ENCODE data around the gene NMT1.

NMT1 gene
- total RNA-seq, result 132 to 159 reads per million in 2 donors

DNA sequence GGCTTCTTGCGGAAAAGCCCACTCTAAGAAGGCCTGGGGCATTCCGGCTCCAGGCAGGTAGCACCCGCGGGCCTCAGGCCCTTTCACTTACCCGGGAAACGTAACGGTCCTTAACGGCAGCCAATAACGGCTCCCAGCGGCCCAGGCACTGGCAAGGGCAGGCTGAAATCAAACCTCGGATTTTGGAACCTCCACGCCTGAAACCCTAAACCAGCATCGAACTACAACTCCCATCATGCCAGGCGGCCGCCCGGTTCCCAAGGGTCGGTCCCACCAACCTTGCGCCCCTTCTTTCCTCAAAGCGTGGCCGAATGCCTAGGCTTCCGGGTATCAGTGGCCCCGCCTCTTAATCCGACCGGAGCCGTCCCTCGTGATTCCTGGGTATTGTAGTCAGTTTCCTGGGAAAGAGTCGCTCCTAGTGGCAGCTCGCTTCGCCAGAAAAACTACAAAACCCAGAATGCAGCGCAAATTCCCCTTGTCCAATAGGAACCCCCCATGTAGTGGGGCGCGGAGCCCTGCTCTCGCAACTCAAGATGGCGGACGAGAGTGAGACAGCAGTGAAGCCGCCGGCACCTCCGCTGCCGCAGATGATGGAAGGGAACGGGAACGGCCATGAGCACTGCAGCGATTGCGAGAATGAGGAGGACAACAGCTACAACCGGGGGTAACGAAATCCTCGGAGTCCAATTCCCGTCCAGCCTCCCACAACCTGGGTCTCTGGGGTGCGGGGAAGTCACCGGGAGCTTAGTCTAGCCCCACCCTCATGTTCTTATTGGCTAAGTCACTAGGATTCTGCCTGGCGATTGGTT, at the start of gene NMT1:
Gene NMT1, plus strand, starts transcription at position 521 of the 809 bp plus-strand sequence. Its CDS starts 13 bp downstream, at position 534.
- peak; percentile 62 for DNase-seq

DNA sequence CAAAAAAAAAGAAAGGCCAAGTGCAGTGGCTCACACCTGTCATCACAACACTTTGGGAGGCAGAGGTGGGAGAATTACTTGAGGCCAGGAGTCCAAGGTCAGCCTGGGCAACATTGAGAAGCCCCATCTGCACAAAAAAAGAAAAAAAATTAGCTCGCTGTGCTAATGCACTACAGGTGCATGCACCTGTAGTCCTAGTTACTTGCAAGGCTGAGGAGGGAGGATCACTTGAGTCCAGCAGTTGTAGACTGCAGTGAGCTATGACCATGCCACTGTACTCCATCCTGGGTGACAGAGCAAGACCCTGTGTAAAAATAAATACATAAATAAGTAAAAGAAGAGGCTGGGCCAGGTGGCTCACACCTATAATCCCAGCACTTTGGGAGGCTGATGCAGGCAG, 49.4 kb upstream of the NMT1 start:
- DNase-seq, result no peak

- DNase-seq, result no peak
Measured at GRCh38 chr17:45013021-45013997, 47.8 kb upstream of the NMT1 start.

- DNase-seq, result no peak
Measured at GRCh38 chr17:45016237-45016636, 44.9 kb upstream of the NMT1 start.

DNA sequence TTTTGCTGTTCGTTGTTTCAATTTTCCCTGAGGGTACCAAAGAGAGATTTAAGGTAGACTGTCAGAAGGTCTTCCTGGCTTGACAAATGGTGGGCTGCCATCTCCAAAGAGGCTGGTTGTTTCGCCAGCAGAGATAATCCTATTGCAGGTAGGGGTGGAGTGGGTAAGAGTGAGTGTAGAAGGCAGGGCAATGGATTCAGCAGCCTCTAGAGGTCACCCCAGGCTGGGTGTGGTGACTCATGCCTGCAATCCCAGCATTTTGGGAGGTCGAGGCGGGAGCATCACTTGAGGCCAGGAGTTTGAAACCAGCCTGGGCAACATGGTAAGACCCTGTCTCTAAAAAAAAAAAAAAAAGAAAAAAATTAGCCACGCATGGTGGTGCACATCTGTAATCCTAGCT, 44.3 kb upstream of the NMT1 start:
- DNase-seq, result no peak

- no peak for DNase-seq
Measured at GRCh38 chr17:45018514-45018847, 42.6 kb upstream of the NMT1 start.

DNA sequence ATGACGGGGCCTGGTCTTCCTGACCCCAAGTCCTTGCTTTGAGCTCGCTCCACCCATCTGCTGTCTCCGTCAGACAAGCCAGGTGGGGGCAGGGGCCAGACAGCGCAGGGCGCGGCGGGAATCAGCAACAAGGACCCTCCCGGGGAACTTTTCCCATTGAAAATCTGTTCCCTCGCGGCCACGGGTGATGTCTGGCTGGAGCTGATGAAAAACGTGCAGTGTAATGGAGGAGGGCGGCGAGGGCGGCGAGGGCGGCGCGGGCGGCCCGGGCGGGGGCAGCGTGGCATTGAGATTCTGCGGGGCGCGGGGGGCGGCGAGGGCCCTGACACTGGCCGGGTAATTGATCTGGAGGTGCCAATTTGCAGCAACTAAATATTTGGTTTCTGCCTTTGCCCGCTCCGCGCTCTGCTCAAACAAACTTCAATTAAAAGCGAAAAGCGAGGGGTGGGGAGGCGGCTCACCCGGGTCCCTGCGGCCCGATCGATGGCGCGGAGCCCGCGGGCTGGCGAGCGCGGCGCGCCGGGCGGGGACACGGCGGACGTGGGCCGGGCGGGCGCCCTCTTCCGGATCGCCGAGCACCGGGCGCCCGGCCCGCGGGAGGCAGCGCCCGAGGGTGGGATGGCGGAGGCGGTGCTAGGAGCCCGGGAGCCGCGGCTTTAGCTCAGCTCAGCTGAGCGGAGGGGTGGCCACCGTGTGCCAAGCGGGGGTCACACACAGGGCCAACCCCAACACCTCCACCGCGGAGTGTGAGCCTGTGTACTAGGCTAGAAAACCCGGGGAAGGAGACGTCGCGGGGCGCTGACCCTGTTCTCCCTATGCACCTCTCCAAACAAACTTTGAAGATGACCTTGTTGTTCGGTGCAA, 42.0 kb upstream of the NMT1 start:
- DNase-seq, result peak; percentile 22

GRCh38 chr17:45020354-45021138, 40.6 kb upstream of the NMT1 start:
- DNase-seq, result no peak

DNA sequence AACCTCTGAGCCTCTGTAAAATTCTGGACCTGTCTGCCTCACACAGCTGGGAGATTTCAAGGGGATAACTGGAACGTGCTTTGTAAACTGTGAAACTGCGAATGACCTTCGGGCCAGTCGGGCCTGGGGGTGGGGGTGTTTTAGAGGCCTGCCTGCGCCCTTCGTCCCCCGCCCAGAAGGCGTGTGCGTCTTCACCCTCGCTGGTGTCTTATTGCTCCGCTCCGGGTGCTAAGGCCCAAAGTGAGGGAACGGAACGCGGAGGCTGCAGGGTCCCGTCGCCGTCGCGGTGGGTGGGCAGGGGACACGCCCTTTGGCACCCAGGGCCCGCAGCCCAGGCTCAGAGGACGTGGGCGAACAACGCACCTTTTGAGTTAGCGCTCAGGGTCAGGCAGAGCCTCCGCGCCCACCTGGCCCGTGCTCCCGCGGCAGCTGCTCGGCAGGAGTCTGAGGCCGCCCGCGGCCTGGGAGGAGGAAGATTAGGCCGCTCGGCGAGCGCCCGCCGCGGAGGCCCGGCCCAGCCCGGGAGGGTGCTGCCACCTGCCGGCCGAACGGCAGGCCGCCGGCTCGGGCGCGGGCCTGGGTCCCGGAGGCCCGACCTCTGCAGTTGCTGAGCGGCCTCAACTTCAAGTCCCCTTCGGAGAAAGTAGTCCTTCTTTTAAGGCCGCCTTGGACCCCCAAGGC, 39.4 kb upstream of the NMT1 start:
- peak; percentile 42 for DNase-seq

DNA sequence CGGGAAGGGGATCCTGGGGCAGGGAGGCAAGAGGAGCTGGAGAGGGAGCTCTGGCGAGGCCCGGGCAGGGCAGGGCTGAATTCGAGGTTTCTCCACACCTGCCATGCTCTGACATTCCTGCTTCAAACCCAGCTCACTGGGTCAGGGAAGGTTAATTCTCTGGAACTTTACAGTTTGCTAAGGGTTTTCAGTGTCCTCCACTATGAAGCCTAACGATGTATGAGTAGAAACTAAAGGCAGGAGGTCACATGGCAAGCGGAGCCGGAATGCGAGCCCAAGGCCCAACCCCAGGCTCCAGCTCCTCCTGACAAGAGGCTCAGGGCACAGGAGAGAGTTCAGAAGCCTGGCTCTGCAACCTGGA, 38.8 kb upstream of the NMT1 start:
- no peak for DNase-seq

DNA sequence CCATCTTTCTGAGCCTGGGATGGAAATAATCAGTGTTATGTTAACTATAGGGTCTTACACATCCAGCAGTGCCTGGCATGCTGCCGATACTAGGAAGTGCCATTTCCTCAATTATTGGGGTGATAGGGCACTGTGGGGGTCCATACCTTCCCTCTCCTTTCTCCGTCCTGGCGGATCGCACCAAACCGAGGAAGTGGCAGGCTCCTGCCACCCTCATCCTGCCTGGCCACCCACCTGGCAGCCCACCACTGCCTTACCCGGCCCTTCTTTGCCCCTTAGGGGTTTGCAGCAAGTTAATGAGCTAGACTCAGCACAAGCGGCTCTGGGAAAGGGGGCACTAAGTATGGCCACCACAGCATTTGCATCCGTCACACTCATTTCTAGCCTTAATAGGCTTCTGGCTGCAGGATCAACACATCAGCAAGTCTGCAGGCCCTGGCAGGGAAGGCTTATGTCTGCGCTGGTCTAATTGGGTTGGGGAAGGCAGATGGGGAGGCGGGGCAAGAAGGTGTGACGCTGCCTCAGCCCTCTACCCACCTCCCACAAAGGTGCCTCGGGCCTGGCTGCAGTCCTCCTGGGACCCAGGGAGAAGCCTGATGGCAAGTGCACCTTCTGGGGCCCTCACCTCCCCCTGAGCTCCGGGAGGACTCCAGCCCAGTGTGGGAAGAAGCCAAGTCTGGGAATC, 38.3 kb upstream of the NMT1 start:
- no peak for DNase-seq

GRCh38 chr17:45029096-45029495, 32.0 kb upstream of the NMT1 start:
- DNase-seq, result no peak

GRCh38 chr17:45029758-45030423, 31.2 kb upstream of the NMT1 start:
- DNase-seq, result no peak

- DNase-seq, result no peak
Measured at GRCh38 chr17:45030733-45031132, 30.4 kb upstream of the NMT1 start.

DNA sequence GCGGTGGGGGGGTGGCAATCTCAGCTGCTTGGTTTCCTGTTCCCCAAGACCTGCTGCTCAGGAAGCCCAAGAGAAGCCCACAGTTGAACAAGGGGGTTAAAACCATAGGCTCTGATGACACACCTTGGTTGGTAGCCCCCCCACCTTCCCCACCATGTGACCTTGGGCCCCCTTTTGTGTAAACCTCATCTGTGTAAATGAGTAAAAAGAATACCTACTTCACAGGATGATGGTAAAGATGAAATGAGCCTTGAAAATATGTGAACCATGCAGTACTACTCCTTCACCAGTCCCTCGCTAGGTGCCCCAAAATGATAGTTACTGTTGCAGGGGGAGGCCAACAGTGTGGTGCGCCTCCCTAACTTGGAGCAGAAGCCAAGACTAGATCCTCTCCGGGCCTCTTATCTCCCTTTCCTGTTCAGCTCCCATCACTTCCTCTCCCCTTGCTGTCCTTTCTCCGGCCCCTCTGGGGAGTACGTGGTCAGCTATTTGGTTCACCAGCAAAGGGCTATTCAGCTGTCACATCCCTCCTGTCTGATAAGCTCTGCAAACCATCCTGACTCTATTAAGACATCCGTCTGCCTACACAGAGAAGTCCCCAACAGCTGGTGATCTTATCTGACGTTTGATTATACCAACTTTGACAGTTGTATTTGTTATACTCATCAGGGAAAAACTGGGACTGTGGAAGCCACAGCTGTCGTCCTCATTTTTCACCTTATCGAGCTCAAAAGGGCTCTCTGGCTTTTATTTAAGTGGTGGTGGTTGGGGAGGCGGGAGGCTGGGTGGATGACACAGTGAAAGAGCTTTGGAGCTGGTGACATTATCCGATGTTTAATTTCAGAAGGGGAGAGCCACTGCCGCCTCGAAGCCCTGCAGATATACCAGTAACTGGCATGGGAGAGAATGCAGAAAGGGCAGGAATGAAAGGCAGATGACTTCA, 29.6 kb upstream of the NMT1 start:
- no peak for DNase-seq

GRCh38 chr17:45032174-45032541, 29.0 kb upstream of the NMT1 start:
- DNase-seq, result no peak

DNA sequence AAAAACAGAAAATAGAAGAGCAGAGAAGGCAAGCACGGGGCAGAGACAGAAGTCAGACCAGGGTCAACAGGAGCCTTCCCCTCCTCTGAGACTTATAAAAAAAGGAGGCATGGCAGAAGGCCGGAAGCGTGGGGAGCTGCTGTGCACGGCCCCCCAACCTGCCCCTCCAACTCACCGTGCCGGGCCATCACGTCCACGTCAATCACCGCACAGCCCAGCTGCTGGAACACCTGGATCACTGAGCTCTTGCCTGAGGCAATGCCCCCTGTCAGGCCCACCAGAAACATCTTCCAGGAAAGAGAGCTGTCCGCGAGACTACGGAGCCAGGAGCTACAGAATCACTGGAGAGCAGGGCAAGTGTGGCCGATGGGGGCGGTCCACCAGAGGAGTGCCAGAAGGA, 26.5 kb upstream of the NMT1 start:
- DNase-seq, result no peak

DNA sequence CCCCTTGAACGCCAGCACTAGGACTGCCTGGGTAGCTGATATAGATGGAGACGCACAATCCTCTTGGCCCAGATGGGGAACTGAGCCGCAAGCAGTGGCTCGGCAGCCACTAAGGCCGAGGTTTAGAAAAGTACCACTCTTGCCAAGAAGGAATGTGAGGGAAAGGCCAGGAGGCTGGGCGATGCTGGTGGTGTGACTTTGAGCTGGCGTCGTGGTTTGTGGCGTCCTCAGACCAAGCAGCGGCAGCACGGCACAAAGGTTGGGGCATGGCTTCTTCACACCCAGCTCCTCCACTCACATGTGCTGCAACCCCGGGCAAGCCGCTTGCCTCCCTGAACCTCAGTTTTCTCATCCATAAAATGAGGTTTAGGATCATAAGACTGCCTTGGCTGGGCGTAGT, 25.3 kb upstream of the NMT1 start:
- DNase-seq, result no peak

- DNase-seq, result no peak
Measured at GRCh38 chr17:45036691-45037090, 24.4 kb upstream of the NMT1 start.

All from activated gamma-delta T cell (primary cell).